HG02678 (cell line): ENCODE measurements around the gene MARCHF5.

Experiments
- ATAC-seq: cut with Tn5 transposase; IDR thresholded peaks from one replicate; pipeline ENCODE4 v1.9.1; 2021; ENCODE audit warnings: mild to moderate bottlenecking, moderate library complexity; ENCODE audit not compliant: unreplicated experiment

Gene MARCHF5, protein sequence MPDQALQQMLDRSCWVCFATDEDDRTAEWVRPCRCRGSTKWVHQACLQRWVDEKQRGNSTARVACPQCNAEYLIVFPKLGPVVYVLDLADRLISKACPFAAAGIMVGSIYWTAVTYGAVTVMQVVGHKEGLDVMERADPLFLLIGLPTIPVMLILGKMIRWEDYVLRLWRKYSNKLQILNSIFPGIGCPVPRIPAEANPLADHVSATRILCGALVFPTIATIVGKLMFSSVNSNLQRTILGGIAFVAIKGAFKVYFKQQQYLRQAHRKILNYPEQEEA

DNA sequence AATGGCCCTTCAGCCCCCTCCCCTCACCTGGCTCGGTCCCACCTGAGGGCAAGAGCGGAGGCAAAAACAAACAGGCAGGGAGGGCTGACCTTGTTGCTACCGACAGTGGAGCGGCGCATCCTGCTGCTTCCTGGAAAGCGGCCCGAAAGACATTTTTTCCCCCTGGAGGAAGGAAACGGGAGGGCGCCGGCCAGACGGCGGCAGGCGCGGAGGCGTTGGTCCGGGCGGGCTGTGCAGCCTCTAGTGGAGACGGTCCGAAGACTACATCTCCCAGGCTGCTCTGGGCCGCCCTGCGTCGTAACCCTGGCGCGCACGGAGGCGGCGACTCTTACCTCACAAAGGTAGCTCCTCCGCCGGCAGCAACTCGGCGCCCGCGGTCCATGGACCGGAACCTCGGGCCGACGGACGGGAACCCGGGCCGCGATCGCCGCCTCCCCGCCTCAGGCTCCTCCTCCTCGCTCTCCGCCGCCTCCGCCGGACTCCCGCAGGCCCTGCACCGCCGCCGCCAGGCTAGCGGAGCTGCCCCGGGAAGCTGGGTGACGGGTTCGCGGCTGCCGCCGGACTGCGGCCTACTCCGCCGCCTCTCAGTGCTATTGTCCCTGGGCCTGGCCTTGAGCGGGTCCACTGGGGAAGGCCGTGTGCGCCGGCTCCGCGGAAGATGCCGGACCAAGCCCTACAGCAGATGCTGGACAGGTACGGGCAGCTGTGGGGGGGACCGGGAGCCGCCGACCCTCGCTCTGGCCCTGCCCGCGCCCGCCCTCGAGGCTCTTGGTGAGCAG, at the start of gene MARCHF5, which contains the start of gene CPEB3:
TSS of gene MARCHF5 (plus strand) at position 331 of the 779 bp plus-strand sequence. CDS start at position 659, 328 bp downstream.
TSS of gene CPEB3 (minus strand) at position 242 of the 779 bp plus-strand sequence. CDS start 50,728 bp downstream, outside the sequence.
- ATAC-seq: peak; percentile 99

DNA sequence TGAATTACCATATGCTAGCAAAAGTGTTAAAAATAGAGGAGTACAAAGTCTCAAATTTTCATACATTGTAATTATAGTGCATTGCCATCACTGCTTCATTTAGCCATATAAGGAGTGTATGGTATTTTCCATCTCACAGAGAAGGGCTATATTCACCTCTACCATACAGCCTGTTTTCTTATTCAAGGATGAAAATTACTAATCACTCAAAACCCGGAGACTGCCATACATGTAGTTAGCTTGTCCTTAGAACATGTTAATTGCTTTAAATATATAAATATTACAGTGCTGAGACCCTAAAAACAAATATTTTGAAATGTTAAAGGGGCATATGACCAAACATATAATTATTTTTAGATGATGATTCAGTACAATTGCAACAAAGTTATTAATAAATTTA, 49.5 kb upstream of the MARCHF5 start:
- no peak for ATAC-seq

DNA sequence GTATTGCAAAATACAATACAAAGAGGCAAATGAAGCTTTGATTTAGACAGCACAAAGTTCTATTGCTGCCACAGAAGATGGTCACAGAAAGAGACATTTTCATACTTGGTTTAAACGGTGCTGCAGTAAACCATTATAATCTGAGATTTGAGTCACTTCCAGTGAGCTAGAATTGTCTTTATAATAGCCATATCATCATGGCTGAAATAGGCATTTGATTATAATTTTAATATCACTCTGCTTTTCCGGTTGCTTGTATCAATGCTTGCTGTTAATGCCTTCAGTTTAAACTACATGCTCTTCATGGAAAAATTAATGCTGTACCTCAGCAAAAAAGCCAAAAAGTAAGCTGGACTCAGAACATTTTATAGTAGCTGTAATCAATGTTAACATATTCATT, 48.6 kb upstream of the MARCHF5 start:
- ATAC-seq: no peak

DNA sequence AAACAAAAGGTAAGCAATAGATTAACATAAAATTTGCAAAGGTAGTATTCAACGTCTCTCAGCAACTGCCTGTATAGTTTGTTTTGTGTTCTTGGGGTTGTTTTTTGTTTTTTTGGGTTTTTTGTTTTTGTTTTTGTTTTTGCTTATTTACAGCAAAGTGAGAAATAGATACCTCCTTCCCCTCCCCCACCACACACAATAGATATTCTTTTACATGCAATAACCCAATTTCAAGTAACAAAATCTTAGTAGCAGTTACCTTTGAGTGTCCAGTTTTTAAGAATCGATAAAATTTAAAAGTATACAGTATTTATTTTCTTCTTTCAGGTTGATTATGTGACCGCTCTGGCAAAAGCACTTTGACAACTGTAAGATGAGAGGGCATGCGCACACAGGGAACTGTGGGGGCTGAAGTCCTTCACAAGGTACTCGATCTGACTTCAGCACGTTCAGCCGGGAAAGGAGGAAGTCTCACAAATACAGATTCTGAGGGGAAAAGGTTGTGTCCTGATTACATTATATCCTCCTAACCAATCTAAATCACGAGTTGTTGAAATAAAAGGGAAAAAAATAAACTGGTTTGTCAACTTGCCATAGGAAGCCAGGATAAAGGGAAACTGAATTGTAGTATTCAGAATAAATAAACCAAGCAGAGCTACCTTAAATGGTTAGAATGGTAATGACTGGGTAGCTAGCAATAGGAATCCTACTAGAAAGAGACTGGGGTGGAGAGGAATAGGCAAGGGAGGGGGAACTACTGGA, 47.9 kb upstream of the MARCHF5 start:
- peak; percentile 41 for ATAC-seq

DNA sequence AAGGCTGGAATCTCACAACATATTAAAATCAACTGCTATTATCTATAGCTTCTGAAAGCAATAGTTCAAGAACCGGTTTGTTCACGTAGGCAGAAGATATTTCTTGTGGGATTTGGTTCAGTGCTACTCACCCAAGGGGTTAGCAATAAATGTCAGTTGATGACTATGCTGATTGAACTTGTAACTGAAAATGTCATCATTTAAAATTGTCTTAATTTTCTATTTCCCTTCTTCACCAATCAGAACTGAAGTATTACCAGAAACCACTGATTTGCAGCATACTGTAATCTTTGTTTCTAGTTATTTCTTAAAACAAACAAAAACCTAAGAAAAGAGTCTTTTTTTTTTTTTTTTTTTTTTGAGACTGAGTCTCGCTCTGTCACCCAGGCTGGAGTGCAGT, 46.2 kb upstream of the MARCHF5 start:
- ATAC-seq: peak; percentile 37

DNA sequence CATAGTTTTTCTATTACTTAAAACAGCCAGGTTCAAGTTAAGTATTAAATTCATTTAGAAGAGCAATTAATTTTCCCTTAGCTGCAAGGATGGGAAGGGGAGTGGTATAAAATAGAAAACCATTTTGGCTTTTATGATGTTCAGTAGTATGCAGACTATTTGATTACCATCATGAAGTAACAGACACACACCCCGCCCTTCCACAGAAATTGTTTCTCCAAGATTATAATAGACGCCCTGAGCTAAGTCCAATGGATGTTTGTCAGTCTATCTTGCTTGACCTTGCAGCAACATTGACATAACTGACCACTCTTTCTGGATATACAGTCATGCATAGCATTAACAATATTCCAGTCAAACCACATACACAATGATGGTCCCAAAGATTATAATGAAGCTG, 42.4 kb upstream of the MARCHF5 start:
- no peak for ATAC-seq

DNA sequence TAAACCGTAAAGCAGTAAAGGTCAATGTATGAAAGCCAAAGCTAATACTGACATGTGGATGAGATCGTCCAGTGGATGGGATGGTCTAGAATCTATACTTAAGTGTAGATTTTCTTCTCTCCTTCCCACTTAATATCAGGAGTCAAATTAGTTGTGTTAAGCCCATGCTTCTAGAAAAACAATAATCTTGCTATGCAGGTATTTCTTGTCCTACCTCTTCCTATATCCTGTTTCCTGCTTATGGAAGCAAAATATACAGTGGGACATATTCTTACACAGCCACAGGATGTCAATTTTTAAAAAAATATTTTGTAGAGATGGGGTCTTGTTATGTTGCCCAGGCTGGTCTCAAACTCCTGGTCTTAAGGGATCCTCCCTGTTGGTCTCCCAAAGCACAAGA, 27.6 kb upstream of the MARCHF5 start:
- no peak for ATAC-seq

DNA sequence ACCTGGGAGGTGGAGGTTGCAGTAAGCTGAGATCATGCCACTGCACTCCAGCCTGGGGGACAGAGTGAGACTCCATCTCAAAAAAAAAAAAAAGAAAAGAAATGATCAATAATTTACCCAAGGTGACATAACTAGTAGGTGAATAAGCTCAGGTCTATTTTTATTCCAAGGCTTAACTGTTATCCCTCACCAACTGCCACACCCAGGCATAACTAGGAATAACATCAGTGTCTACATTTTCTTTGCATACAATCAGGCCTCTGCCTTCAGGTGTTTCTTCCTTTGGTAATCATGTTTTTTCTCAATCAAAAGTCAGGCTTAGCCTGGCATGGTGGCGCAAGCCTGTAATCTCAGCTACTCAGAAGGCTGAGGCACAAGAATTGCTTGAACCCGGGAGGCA, 26.7 kb upstream of the MARCHF5 start:
- ATAC-seq: no peak

DNA sequence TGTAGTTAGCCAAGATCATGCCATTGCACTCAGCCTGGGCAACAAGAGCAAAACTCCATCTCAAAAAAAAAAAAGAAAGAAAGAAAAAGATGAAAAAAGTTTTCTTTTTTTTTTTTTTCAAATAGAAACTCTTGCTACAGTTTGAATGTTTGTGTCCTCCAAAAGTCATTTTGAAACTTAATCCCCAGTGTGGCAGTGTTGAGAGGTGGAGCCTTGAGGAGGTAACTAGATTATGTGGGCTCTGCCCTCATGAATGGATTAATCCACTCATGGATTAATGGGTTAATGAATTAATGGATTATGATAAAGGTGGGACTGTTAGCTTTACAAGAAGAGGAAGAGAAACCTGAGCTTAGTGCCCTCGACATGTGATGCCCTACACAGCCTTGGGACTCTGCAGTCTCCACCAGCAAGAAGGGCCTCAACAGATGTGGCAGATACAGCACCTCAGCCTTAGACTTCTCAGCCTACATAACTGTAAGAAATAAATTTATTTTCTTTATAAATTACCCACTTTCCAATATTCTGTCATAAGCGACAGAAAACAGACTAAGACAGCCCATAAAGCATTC, 25.2 kb upstream of the MARCHF5 start:
- no peak for ATAC-seq

DNA sequence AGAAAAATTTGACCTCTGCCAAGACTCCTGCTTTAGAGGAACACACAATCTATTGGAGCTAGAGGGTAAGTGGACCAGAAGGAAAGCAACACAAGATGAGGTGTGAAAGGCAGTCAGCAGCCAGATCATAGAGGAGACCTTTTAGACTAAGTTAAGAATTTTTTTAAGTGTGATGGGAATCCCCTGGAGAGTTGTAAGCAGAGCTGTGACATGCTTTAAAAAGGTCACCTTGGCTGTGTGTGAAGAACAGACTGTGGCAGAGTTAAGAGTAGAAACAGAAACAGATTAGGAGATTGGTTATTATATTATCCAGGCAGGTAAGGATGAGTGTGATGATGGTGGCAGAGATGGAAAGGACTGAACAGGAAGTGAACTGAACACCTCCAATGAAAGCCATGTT, 23.6 kb upstream of the MARCHF5 start:
- ATAC-seq: no peak

DNA sequence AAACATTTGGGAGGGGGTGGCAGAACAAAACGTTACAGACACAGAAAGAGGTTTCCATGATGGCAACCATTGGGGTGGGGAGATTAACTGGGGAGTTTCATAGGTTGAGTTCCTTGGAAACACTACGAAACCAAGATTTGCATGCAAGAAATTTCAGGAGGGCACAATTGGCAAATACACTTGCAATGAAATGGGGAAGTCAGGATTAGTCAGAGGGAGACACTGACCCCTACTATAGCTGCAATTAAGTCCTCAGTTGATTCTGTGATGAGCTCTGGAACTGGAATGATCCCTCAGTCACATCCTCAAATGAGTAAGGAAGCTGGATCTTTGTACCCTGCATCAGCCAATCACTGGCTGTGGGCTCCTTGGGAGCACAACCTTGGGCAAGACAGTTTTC, 22.2 kb upstream of the MARCHF5 start:
- ATAC-seq: no peak

DNA sequence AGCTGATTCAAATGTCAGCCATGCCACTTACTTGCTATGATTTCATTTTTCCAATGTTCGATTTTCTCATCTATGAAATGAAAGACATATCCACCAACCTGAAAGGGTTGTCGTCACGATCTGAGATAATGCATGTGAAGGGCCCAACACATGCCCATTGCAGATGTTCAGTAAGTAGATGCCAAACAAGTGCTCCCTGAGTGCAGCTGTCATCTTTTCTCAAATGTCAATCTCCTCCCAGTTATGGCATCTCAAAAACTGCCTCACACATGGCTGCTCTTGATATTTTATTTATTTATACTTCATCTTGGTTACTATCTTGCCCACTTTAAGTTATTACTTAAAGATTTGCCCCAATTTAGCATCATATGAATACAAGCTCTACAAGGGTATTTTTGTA, 16.9 kb upstream of the MARCHF5 start:
- ATAC-seq: no peak

DNA sequence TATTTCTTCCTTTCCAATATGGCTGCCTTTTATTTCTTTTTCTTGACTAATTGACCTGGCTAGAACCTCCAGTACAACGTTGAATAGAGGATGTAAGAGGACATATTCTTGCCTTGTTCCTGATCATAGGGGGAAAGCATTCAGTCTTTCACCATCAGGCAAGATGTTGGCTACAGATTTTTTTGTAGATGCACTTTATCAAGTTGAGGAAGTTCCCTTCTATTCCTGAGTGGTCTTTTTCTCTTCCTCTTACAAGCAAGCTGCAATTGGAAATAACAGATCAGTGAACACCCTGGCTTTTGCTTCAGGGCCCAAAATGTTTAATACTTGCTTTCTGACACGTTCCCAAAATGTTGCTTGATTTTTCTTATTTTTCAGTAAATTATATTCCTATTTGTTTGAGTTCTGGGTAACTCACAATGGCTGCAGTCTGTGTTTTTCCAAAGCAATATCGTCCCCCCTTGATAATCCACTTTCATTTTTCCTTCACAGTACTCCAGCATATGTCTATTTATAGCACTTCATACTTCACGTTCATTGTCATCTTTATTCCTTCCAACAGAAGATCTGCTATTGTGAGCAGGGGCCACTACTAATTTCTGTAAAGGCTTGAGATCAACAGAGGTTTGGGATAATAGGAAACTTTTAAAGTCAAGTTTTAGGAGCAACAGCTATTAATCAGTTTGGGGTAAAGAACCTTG, 11.8 kb upstream of the MARCHF5 start:
- no peak for ATAC-seq

DNA sequence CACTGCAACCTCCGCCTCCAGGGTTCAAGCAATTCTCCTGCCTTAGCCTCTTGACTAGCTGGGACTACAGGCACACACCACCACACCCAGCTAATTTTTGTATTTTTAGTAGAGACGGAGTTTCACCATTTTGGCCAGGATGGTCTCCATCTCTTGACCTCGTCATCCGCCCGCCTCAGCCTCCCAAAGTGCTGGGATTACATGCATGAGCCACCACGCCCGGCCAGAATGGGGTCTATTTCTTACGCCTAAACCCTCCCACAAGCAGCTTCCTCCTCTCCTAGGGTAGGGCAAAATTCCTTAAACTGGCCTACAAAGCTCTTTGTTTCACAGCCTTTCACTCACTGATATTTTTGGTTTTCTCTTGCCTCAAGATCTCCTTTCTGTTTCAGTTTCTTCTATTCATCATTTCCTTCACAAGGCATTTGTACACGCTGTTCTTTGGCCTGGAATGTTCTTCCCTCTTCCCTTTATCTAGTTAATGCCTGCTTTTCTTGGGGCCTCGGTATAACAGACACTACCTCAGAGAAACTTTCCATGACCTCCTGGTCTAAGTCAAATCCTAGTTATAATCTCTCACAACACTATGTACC, 6.8 kb upstream of the MARCHF5 start:
- ATAC-seq: no peak

DNA sequence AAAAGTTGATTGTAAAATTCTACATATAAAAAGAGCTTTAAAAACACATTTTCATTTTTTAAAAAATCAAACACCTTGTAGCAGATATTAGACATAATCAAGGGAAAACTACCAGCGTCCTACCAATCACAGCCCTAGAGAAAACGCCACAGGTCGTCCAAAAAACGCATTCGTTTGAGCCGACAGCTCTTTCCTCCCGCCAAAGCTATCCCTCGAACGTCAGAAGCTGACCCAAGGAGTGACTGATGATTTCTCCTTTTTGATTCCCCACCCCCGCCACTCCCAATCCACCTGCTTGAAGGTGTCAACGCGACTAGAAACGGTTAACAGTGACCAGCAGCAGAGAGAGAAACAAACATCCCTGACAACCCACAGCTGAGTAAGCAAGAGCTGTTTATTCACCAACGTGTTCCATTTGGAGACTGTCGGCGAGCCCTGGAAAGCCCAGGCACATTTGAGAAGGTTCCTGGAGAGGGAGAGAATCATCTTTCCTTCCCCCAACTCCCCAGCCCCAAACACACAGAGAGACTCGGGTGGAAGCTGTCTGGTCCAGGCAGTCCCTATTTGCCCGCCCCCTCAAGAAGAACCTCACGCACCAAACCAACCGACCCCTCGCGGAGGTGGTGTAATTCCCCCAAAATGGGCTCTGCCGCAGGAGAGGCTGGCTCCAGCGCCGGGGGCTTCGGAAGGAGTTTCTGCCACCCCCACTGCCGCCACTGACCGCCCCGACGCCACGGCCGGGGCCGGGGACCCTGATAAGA, 711 bp upstream of the MARCHF5 start:
- ATAC-seq: peak; percentile 8

DNA sequence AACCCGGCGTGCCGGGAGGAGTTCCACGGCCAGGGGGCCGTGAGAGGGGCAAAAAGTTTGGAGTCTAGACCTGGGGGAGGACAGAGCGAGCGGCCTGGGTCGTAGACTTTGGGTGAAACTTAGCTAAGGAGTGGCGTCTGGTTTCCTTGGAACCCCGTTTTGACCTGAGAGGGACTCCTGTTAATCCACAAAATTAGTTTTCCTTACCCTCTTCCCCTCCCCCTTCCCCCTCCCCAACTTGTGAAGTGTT, 574 bp downstream of the MARCHF5 start:
- no peak for ATAC-seq

DNA sequence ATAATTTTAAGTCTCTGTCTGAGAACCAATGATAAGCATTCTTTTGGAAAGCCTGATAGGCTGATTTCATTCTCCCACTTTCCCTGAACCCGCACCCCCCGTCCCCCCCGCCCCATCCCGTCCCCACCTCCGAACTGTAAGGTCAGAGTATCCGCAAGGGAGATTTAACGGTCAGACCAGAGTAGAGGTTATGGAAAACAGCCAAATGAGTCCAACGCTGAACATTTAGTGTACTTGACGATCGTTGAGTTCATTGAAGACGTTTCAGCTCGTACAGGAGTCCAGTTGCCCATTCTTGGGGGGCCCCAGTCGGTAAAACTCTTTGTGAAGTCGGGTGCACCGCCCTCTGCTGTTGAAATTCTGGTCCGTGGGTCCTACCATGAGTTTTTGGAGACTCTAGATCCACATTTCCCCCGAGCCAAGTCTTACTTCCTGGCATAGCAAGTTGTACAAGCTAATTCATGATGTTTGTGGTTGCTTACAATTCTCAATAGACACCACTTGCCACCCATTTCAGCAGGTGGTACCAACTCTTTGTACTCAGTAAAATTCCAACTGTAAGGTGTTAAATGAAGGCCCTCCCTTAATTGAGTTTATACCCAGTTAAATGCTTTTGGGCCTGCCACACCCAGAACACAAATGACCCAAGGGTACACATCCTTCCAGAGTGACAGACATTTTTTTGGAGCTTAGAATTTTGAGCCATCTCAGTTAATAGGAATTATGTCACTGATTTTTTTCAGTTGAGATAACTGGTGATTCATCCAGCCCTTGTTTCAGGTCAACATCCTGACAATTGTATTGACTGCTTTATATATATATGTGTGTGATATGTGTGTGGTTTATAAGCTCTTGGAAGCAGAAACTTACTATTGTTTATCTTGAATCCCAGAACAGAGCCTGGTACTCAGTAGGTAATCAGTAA, 1.2 kb downstream of the MARCHF5 start:
- ATAC-seq: no peak

DNA sequence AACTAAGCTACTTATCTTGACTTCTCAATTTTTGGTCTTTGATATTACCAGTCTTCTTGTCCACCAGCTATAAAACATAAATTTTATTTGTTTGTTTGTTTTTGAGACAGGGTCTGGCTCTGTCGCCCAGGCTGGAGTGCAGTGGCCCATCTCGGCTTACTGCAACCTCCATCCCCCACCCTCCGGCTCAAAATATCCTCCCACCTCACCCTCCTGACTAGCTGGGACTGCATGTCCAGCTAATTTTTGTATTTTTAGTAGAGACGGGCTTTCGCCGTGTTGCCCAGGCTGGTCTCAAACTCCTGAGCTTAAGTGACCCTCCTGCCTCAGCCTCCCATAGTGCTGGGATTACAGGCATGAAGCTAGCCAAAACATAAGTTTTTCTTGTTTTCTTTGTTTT, 7.5 kb downstream of the MARCHF5 start:
- ATAC-seq: no peak

DNA sequence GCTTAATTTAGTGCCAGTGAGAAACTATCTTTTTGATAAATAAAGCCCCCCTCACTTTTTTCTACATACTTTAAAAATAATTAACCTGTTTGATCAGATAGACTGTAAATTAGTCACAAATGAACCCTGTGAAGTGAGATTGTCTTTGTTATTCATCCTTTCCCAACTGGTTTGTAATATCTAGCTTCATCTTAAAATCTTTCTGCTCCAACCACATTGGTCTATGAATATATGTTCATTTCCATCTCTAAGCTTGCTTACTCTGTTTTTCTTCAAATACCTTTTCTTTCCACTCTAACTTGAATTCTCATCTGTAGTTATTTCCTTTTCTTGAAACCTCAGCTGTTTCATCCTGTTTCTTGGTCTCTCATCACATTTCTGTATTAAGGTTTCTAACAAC, 12.1 kb downstream of the MARCHF5 start:
- ATAC-seq: no peak
